Left hindlimb (tissue), 1 donor: ENCODE measurements around the gene PHF2.

Source experiments
- DNase-seq: peaks from one replicate; pipeline ENCODE4 v3.0.0-alpha.2; 2018

The PHF2 gene

DNA sequence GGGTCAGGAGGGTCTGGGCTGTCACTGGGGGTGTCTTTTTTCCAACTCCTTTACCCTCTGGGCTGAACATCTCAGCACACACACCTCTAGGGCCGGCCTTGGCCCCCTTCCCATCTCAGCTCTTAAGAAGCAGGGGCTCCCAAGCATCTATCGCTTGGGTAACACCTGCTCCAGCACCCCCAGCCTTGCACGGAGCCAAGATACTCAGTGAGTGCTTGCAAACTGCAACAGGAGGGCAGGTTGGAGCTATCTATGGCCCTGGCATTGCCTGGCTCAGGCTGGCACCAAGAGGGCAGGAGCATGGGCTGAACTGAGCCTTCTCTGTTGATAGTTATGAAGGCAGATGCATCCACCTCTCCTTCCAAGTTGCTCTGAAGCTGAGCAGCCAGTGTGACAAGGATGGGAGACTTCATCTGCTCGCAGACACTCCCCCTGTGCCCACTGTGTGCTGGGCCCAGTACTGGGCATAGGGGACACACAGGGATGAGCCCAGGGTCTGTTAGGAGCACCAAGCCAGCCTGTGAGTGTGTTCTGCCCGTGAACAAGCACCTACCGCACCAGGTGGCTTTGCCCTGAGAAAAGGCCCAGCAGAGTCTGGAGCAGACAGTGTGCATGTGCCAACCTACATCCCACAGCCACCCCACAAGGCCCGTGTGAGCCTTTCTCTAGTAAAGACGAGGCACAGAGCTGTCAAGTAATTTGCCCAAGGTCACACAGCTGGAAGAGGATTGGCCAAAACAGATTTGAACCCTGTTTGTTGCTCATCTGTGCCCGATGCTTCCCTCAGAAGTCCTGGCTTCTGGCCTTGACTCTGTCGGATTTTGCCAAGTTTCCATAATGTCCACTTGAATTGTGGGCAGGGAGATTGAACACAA lies 58.2 kb downstream of the PHF2 start:
- DNase-seq: no peak

DNA sequence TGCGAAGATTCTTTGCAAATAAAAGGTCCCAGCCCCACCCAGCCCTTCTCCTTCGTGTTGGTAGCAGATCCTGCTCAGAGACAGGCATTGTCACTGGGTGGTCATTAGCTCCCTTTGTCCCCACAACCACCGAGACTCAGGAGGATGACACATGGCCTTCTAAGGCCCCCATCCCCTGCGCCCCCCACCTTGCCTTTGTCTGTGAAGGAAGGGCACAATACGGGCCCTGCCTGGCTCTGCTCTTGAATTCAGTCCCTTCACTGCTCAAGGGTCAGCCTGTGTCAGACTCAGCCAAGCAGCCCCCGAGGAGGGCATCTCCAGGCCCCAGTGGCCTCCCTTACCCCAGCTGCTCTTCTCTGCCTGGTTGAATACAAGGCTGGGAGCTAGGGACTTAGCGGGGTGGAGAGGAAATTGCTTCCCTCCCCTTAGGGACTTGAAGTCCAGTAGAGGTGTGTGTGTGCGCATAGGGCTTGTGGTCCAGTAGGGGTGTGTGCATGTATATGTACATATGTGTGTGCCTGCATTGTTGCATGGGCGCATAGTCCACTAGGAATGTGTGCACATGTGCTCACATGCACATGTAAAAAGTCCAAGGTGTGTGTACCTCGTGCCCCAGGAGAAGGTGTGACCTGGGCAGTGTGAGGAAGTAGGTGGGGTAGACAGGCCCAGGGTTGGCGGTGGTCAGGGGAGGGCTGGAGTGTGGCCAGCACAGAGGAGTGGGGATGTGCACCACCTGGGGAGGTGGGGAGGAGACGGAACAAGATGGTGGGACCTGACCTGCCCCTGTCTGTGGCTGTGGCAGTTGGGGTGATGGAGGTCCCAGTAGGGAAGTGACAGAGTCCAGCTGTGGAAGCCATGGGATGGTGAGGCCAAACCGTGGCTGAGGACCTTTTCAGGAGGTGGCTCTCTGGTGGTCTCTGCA lies 59.1 kb downstream of the PHF2 start:
- no peak for DNase-seq

DNA sequence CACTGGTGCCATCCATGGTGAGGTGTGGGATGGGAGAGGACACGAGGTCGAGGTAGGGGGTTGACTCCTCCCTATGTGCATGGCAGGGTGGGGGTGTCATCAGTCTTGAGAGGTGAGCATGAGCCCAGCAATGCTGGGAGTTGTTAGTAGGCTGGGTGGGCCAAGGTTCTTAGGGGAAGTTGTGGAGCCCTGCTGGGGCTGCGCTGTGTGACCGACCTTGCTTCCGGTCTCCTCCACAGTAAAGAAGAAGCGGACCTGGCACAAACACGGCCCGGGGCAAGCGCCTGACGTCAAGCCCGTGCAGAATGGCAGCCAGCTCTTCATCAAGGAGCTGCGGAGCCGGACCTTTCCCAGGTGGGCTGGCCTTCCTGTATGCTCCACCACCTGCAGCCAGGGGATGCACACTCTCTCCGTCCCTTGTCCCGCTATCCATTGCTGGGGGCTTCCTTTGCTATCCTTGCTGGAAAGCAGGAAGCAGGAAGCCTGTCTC lies 59.8 kb downstream of the PHF2 start:
- no peak for DNase-seq

DNA sequence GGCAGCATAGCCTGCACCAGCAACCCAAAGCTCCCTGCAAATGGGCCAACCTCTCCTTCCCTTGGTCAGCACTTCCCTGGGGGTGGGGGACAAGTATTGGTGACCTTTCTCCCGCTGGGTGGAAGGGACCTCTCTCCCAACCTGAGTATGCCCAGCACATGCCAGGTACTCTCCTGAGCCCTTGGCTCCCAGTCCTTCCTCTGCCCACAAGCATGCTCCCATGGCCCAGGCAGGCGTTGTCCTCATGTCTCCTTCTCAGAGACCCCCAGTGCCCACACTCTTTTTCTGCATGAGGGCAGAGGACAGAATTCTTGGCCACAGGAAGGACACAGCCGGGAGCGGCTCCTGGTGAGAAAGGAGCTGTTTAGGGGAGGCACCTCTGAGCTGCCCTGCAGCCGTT lies 60.3 kb downstream of the PHF2 start:
- DNase-seq: no peak

DNA sequence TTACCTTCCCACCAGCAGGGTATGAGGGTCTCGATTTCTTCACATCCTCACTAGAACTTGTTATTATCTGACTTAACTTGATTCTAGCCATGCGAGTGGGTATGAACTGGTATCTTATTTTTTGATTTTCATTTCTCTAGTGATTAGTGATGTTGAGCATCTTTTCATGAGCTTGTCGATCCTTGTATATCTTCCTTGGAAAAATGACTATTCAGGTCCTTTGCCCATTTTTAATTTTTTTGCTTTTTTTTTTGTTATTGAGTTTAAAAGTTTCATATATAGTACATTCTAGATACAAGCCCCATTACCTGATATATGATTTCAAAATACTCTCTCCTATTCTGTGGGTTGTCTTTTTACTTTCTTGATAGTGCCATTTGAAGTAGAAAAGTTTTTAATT lies 61.5 kb downstream of the PHF2 start:
- no peak for DNase-seq

GRCh38 chr9:93640027-93640426 lies 63.6 kb downstream of the PHF2 start:
- no peak for DNase-seq

- DNase-seq: no peak
Observed at GRCh38 chr9:93642961-93643360, 66.6 kb downstream of the PHF2 start.

DNA sequence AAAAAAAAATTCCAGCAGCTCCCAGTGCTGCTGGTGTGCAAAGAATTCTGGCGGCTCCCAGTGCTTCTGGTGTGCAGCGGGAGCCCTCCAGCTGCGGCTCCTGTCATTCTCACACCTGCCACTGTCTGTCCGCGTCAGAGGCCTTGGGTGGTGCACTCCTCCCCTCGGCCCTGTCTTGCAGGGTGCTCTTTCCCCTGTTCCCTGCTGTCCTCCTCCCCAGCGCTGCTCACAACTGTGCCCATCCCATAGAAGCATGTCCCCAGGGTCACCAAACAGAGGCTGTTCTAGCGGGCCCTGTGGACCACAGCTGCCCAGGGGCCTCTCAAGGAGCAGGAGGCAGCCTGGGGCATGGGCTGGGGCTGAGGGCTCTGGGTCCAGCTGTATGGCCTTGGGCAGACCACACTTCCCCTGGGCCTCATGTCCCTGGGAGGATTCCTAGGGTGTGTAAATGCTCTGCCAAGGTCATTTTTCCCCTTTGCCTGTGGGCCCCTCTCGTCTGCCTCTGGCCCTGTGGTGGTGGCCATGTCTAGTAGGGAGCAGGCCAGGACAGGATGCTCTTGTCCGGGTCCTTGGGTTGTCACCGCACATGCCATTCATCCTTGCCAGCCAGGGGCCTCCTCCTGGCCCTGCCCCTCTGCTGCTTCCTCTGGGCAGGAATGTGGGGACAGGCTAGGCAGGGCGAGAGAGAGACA lies 68.2 kb downstream of the PHF2 start:
- peak; percentile 49 for DNase-seq

GRCh38 chr9:93645149-93645889 lies 68.9 kb downstream of the PHF2 start:
- DNase-seq: peak; percentile 27

DNA sequence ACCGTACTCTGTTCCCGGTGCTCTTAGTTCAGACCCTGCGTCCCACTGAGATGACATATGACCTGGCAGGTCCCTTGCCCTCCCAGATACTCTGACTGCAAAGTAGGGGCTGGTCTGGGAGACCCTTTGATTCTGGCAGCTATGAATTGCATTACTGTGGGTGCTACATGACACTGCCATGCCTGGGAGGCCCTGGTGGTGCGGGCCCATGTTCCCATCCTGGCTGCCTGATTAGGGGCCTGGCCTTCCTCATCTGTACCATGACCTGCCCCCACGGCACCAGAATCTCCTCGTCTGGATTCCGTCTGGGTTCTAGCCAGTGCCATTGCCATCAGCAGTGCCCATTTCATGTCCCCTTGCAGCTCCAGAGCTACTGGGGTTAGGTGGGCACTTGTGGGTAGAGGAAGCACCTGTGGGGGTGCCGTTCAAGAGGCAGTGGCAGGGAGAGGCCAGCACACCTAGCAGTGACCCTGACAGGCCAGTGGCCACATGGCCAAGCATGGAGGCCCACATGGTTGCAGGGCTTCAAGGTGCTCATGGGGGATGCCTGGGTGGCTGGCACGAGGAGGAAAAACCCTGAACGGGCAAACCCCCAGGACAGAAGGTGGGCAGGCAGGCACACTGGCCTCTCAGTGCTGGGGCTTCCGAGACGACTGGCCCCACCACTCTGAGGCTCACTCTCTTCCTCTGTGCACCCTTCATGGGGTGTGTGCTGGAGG lies 69.7 kb downstream of the PHF2 start:
- DNase-seq: no peak

DNA sequence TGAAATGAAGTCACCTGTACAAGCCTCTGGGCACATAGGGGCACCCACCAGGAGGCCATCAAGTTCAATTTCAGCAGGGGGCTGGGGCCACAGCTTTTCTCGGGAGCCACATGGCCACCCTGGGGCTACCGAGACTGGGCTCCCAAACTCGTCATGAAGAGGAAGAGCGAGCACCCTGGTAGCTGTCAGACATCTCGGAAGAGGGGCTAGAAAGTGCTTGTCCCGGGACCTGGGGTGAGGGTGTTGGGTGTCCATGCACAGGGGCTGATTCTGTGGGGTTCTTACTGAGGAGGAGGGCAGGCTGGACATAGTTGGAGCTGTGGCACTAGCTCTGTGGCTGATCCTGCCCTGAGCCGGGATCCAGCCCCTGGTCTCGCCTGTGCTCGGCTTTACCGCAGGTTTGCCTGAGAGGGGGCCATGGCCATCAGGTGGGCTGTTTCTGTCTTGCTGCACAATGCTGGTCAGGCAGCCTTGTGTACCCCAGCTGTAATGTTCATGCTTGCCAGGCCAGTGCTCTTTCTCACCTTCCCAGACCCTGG lies 70.3 kb downstream of the PHF2 start:
- no peak for DNase-seq

DNA sequence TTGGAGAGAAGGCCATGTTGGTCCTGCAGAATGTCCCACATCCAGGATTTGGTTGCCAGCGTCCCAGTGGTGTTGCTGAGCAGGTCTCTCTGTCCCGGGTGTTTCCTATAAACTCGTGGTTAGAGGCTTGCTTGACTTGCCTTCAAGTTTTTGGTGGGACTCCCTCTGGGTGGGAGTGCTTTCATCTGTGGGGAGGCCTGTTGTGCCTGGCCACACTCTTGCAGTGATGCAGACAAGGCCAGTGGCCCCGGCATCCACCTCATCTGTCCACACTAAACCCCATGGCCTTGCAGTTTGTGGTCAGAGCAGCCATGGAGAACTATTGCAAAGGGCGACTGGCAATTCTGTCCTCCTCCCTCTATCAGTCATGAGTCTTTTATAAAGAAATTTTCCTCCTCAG lies 71.8 kb downstream of the PHF2 start:
- no peak for DNase-seq

DNA sequence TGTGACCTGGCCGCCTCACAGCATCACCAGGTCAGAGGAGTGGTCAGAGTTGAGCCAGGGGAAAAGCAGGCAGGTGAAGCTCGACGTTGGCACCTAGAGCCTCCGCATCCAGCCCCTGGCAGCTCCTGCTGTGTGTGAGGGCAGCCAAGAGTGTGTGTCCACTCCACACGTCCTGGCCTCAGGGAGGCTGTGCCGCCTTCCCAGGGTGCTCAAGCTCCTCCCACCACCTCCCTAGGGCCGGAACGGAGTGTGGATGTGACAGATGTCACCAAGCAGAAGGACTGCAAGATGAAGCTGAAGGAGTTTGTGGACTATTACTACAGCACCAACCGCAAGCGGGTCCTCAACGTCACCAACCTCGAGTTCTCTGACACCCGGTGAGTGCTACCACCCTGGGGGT lies 72.5 kb downstream of the PHF2 start:
- no peak for DNase-seq

DNA sequence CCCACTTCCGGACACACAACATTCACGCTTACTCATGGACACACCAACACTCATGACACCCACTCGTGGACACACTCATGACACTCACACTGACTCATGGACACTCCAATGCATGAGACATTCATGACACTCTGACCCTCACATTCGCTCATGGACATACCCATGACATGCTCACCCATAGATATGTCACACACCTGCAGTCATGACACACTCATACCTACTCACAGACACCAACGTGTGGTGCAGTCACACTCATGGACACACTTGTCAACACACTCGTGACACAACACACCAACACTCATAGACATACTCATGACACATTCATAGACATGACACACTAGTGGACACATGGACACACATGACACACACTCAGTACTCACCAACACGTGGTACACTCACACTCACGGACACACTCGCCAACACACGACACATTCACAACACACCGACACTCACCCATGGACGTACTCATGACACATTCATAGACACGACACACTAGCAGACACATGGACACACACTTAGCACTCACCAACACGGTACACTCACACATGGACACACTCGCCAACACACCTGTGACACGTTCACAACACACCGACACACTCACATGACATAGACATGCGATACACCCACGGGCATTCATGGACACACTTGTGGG lies 73.4 kb downstream of the PHF2 start:
- DNase-seq: peak; percentile 15

DNA sequence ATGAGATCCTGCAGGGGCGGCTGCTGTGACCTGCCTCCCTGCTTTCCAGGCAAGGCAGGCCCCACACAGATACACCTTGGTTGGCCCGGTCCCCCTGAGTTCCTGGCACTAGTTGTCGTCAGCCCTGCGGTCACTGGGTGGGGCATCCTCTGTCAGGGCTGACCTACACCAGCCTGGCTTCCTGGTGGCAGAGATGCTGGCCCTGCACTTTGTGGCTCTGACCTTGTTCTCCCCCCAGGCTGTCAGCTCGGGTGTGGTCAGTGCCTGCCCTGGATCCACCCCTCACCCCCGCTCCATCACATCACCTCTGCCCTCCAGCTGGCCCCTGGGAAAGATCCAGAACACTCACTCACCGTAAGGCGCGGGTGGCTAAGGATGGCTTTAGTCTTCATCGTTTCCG lies 74.1 kb downstream of the PHF2 start:
- DNase-seq: peak; percentile 23

DNA sequence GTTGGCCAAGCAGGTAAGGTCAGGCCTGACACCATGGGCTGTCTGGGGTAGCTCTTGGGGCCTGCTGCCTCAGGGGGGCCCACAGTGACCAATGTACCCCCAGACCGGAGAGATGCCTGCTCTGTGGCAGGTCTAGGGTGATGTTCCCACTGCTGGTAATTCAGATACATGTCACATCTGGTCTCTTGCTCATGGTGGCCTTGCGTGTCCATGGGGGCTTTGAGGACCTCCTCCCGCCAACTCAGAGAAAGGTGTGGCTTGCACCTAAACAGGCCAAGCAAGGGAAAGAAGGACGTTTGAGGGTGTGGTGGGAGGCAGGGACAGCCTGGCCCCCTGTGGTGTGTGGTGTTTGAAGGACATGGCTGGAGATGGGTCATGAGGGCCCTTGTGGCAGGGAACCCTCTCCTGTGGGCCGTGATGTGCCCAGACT lies 75.2 kb downstream of the PHF2 start:
- peak; percentile 24 for DNase-seq

GRCh38 chr9:93652604-93653592 lies 76.5 kb downstream of the PHF2 start:
- DNase-seq: peak; percentile 21

DNA sequence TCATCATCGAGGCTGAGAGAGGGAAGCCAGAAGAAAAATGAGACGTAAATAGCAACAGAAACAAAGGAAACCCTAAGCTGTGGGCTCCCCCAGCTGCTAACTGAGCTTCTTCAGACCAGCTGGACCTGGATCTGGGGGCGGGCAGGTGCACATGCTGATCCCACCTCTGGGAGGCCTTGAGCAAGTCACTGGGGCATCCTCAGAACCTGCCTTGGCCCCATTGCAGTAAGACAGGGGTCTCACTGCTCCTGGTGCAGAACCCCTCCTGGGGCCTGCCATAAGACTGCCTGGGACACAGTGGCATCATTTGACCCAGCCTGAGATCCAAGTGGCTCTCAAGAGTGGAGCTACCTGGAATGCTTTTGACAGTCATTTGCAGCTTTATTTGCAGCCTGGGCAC lies 77.4 kb downstream of the PHF2 start:
- DNase-seq: peak; percentile 9

- peak; percentile 19 for DNase-seq
Observed at GRCh38 chr9:93654351-93654961, 78.1 kb downstream of the PHF2 start.
